RWPE1 (cell line): ENCODE data around the gene MB21D2.

Source experiments
- CTCF ChIA-PET: fragments of 350-600 bp; sonication (Branson Sonifier 250); formaldehyde crosslinking; extraction: SDS; loops from one replicate; lab custom pipeline; 2021; lab: Yijun Ruan, JAX
- POLR2A ChIA-PET: fragments of 400-600 bp; formaldehyde crosslinking; extraction: SDS; loops from one replicate; lab custom pipeline; 2020; ENCODE audit warnings: antibody characterized with exemption; ENCODE audit not compliant: low non-redundant PET; lab: Yijun Ruan, JAX
- DNase-seq: peaks from one replicate; pipeline ENCODE4 v3.0.0; 2012; ENCODE audit warnings: low spot score
- H3K27ac ChIP-seq: fragments of 450-650 bp; 2 replicates; pipeline ENCODE4 v1.5.1; 2017
- CTCF ChIP-seq: fragments of 450-650 bp; conservative IDR thresholded peaks from 2 replicates; pipeline ENCODE4 v1.5.1; 2017; ENCODE audit warnings: low read depth, mild to moderate bottlenecking

The MB21D2 gene

GRCh38 chr3:192862408-192863090 lies 55.1 kb downstream of the MB21D2 start:
- POLR2A ChIA-PET, result no interaction called here
- CTCF ChIA-PET, result interaction anchor here (0.7 kb wide), 1 partner anchor 357 kb away, joined by 4 read pairs; no protein-coding TSS in a partner anchor
- DNase-seq, result no peak
- TF ChIP-seq CTCF, result no peak
- H3K27ac ChIP-seq, result no peak overlapping the region

GRCh38 chr3:192861972-192862371 lies 55.7 kb downstream of the MB21D2 start:
- no peak overlapping the region for H3K27ac ChIP-seq
- DNase-seq, result no peak
- ChIA-PET POLR2A (no interaction called here), CTCF (no interaction called here)
- TF ChIP-seq CTCF, result no peak

DNA sequence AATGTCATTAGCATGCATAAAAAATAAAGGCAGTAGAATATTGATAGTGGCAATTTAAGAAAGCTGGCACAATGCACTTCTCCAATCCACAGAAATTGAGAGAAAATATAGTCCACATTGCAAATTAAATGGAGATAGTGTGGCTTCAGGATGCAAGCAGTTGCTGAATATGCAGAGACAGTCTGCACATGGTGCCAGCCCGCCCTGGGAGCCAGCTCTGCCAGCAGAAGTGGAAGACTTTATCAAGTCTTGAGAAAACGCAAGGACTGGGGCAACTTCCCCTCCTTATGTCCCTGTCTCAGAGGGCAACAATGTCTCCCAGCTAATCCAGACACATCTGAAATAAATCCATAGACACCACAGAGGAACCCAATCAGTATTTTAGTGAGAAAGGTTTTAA lies 57.2 kb downstream of the MB21D2 start:
- ChIA-PET CTCF (no interaction called here), POLR2A (no interaction called here)
- no peak for TF ChIP-seq CTCF
- no peak overlapping the region for H3K27ac ChIP-seq
- no peak for DNase-seq

DNA sequence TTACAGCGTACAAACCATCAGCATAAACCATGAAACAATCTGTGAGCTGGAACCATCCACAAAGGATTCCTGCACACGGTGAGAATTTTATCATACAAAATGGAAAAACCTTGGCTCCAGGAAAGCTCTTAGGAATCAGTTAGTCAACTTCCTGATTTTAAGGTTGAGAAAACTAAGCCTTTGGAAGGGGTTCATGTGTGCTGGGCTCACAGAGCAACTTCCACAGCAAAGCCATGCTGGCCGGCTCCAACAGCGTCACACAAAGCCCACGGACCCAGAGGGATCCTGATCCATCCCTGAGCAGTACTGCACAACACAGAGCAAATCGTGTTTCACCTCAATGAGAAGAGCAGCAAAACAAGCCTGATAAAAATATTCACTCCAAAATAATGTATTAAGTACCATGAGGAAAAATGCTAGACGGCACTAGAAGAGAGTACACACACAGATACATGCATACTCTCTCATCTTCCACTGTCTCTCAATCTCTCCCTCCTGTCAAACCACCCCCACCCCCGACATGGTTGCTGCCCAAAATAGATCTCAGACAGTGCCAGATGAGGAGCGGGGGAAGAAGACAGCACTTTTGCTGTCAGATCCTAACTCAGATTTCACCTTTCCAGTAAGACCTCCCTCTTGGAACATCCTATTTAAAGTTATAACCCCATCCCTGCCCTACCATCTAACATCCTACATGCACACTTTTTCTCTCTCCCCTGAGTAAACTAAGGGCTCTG lies 58.6 kb downstream of the MB21D2 start:
- no peak overlapping the region for H3K27ac ChIP-seq
- DNase-seq, result no peak
- POLR2A ChIA-PET, result no interaction called here
- no peak for TF ChIP-seq CTCF
- CTCF ChIA-PET, result interaction anchor here (0.7 kb wide), 1 partner anchor 376 kb away, joined by 3 read pairs; no protein-coding TSS in a partner anchor

GRCh38 chr3:192857260-192857661 lies 60.4 kb downstream of the MB21D2 start:
- TF ChIP-seq CTCF, result no peak
- H3K27ac ChIP-seq, result no peak overlapping the region
- ChIA-PET CTCF (no interaction called here), POLR2A (no interaction called here)
- no peak for DNase-seq

- TF ChIP-seq CTCF, result no peak
- DNase-seq, result no peak
- ChIA-PET POLR2A (no interaction called here), CTCF (interaction anchor here (0.6 kb wide), 1 partner anchor 9 kb away, joined by 3 read pairs; no protein-coding TSS in a partner anchor)
- H3K27ac ChIP-seq, result no peak overlapping the region
Observed at GRCh38 chr3:192855434-192855833, 62.2 kb downstream of the MB21D2 start.
